MM.1S (cell line): ENCODE measurements around the gene TGIF1.

Experiments used
- DNase-seq: peaks from one replicate; pipeline ENCODE4 v3.0.0-alpha.2; 2015
- H2AFZ ChIP-seq: fragments of 300-600 bp; sonication (generic); 2 replicates; pipeline ENCODE4 v1.6.0; 2016; ENCODE audit warnings: antibody characterized with exemption, low read length
- H3F3A ChIP-seq: fragments of 300-600 bp; sonication (generic); 2 replicates; pipeline ENCODE4 v1.6.1; 2016; ENCODE audit warnings: mild to moderate bottlenecking, antibody characterized with exemption, low read length, moderate library complexity, mixed read lengths; ENCODE audit not compliant: insufficient read depth
- H3K27ac ChIP-seq: fragments of 300-600 bp; sonication (generic); 2 replicates; pipeline ENCODE4 v1.5.1; 2016; ENCODE audit warnings: mild to moderate bottlenecking, low read length
- H3K27me3 ChIP-seq: fragments of 300-600 bp; sonication (generic); replicated peaks from 2 replicates; pipeline ENCODE4 v1.6.0; 2016; ENCODE audit warnings: low read length; ENCODE audit not compliant: insufficient read depth
- H3K36me3 ChIP-seq: fragments of 300-600 bp; sonication (generic); replicated peaks from 2 replicates; pipeline ENCODE4 v1.6.1; 2016; ENCODE audit warnings: mild to moderate bottlenecking, low read length, mixed read lengths; ENCODE audit not compliant: insufficient read depth
- H3K4me1 ChIP-seq: fragments of 300-600 bp; sonication (generic); 2 replicates; pipeline ENCODE4 v1.6.1; 2016; ENCODE audit warnings: low read length, mixed read lengths
- H3K4me2 ChIP-seq: fragments of 300-600 bp; sonication (generic); 2 replicates; pipeline ENCODE4 v1.6.0; 2016; ENCODE audit warnings: low read depth, low read length
- H3K4me3 ChIP-seq: fragments of 300-600 bp; sonication (generic); 2 replicates; pipeline ENCODE4 v1.5.1; 2016; ENCODE audit warnings: low read length, mixed read lengths
- H3K79me2 ChIP-seq: fragments of 300-600 bp; sonication (generic); 2 replicates; pipeline ENCODE4 v1.6.1; 2016; ENCODE audit warnings: mixed run types, low read length, mixed read lengths
- H3K9ac ChIP-seq: fragments of 300-600 bp; sonication (generic); 2 replicates; pipeline ENCODE4 v1.6.1; 2016; ENCODE audit warnings: low read length, mixed read lengths
- H3K9me2 ChIP-seq: fragments of 300-600 bp; sonication (generic); replicated peaks from 2 replicates; pipeline ENCODE4 v1.6.1; 2016; ENCODE audit warnings: mild to moderate bottlenecking, low read length, mixed read lengths; ENCODE audit not compliant: insufficient read depth
- H3K9me3 ChIP-seq: fragments of 300-600 bp; sonication (generic); replicated peaks from 2 replicates; pipeline ENCODE4 v1.6.1; 2016; ENCODE audit warnings: mild to moderate bottlenecking, low read length, mixed read lengths; ENCODE audit not compliant: insufficient read depth
- H4K20me1 ChIP-seq: fragments of 300-600 bp; sonication (generic); 2 replicates; pipeline ENCODE4 v1.6.1; 2016; ENCODE audit warnings: mild to moderate bottlenecking, low read length, moderate library complexity, mixed read lengths; ENCODE audit not compliant: insufficient read depth
- EZH2 ChIP-seq: fragments of 300-600 bp; sonication (generic); optimal IDR thresholded peaks from 2 replicates; pipeline ENCODE3; 2017; ENCODE audit warnings: low read depth, mild to moderate bottlenecking, antibody characterized with exemption, low read length, mixed read lengths
- EZH2phosphoT487 ChIP-seq: fragments of 300-600 bp; sonication (generic); IDR thresholded peaks from 2 replicates; pipeline ENCODE4 v1.6.1; 2018; ENCODE audit warnings: antibody characterized with exemption, low read length
- TF ChIP-seq, protein P1 (sequence below): fragments of 300-600 bp; sonication (generic); IDR thresholded peaks from 2 replicates; pipeline ENCODE4 v1.5.1; 2016; ENCODE audit warnings: antibody characterized with exemption, low read length, mixed read lengths

The TGIF1 gene

DNA sequence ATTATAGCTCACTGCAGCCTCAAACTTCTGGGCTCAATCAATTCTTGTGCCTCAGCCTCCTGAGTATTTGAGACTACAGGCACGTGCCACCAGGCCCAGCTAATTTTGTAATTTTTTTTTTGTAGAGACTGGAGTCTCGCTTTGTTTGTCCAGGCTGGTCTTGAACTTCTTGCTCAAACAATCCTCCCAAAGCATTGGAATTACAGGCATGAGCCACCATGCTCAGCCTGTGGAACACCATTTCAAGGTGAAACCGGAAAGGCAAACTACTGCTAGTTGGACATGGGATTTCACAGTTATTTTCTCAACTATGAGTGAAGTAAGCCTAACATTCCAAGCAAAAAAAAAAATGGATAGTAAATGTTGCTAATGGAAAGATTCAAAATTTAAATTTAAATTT is 20.9 kb upstream of the TGIF1 start:
- Histone ChIP-seq H3K79me2 (no peaks in the 10 kb centered on the region), H3K4me1 (no peaks in the 10 kb centered on the region), H3K9me3 (no peaks in the 10 kb centered on the region), H3K36me3 (no peaks in the 10 kb centered on the region), H2AFZ (no peak overlapping the region), H3F3A (no peaks in the 10 kb centered on the region), H3K4me3 (no peak overlapping the region), H3K9ac (no peak overlapping the region), H3K4me2 (no peak overlapping the region), H3K9me2 (no peaks in the 10 kb centered on the region), H3K27me3 (no peaks in the 10 kb centered on the region), H4K20me1 (no peaks in the 10 kb centered on the region), H3K27ac (no peak overlapping the region)
- no peak for TF ChIP-seq EZH2
- TF ChIP-seq, protein P1, sequence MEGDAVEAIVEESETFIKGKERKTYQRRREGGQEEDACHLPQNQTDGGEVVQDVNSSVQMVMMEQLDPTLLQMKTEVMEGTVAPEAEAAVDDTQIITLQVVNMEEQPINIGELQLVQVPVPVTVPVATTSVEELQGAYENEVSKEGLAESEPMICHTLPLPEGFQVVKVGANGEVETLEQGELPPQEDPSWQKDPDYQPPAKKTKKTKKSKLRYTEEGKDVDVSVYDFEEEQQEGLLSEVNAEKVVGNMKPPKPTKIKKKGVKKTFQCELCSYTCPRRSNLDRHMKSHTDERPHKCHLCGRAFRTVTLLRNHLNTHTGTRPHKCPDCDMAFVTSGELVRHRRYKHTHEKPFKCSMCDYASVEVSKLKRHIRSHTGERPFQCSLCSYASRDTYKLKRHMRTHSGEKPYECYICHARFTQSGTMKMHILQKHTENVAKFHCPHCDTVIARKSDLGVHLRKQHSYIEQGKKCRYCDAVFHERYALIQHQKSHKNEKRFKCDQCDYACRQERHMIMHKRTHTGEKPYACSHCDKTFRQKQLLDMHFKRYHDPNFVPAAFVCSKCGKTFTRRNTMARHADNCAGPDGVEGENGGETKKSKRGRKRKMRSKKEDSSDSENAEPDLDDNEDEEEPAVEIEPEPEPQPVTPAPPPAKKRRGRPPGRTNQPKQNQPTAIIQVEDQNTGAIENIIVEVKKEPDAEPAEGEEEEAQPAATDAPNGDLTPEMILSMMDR: no peak
- TF ChIP-seq EZH2phosphoT487: no peak
- DNase-seq: no peak

DNA sequence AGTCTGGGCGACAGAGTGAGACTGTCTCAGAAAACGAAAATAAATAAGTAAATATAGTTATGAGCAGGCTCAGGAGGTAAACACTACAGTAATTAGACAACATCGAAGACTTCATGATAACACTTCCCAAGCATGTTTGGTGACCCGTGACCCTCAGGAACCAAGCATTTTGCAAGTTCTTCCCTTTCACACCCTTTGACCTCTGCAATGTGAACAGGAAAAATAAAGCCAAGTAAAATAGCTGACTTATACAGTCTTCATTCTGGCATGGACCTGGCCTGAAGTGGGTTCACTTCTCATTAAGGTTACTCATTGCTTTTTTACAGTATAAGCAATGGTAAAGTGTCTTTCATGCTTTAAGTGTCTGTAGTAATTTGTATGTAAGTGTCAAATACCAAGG is 15.3 kb upstream of the TGIF1 start:
- H3K4me1 ChIP-seq: no peaks in the 10 kb centered on the region
- no peaks in the 10 kb centered on the region for H4K20me1 ChIP-seq
- no peaks in the 10 kb centered on the region for H3K79me2 ChIP-seq
- no peak overlapping the region for H3K9ac ChIP-seq
- DNase-seq: no peak
- H3K4me3 ChIP-seq: no peak overlapping the region
- TF ChIP-seq EZH2 (no peak), EZH2phosphoT487 (no peak)
- TF ChIP-seq, protein P1: no peak
- no peak overlapping the region for H3K4me2 ChIP-seq
- no peaks in the 10 kb centered on the region for H3K9me3 ChIP-seq
- H2AFZ ChIP-seq: no peak overlapping the region
- H3K27ac ChIP-seq: no peak overlapping the region
- no peaks in the 10 kb centered on the region for H3K36me3 ChIP-seq
- H3K27me3 ChIP-seq: no peaks in the 10 kb centered on the region
- no peaks in the 10 kb centered on the region for H3K9me2 ChIP-seq
- H3F3A ChIP-seq: no peaks in the 10 kb centered on the region

DNA sequence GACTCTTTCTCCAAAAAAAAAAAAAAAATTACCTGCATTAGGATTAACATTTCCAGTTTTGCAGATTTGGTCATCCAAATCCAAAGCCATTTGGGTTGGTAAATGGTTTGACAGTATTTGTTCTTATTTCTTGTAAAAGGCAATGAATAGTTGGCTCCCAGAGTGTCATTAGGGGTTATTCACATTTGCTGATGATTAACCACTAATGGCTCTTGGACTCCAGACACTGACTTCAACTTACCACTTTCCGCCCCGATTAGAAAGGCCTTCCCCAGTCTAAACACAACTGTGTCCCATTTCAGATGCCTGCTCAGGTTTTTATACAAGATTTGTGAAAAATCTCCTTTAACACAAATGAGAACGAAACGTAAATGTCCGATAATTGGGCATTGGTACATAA is 9.6 kb upstream of the TGIF1 start:
- H3K4me2 ChIP-seq: no peak overlapping the region
- no peaks in the 10 kb centered on the region; the same call in 1 of the 2 replicates for H3K27me3 ChIP-seq

More for the DNA sequence above, 9.6 kb upstream of the TGIF1 start:
- Histone ChIP-seq H3K4me3 (no peak overlapping the region), H3K9me3 (no peaks in the 10 kb centered on the region), H3K9ac (no peak overlapping the region), H3F3A (no peaks in the 10 kb centered on the region), H3K9me2 (no peaks in the 10 kb centered on the region), H2AFZ (no peak overlapping the region), H3K27ac (no peak overlapping the region), H3K36me3 (no peaks in the 10 kb centered on the region), H4K20me1 (no peaks in the 10 kb centered on the region), H3K79me2 (no peaks in the 10 kb centered on the region), H3K4me1 (no peaks in the 10 kb centered on the region)
- TF ChIP-seq, protein P1: no peak
- TF ChIP-seq EZH2 (no peak), EZH2phosphoT487 (no peak)
- DNase-seq: no peak
